ENCODE data around the gene ECT2L.

Gene ECT2L

DNA sequence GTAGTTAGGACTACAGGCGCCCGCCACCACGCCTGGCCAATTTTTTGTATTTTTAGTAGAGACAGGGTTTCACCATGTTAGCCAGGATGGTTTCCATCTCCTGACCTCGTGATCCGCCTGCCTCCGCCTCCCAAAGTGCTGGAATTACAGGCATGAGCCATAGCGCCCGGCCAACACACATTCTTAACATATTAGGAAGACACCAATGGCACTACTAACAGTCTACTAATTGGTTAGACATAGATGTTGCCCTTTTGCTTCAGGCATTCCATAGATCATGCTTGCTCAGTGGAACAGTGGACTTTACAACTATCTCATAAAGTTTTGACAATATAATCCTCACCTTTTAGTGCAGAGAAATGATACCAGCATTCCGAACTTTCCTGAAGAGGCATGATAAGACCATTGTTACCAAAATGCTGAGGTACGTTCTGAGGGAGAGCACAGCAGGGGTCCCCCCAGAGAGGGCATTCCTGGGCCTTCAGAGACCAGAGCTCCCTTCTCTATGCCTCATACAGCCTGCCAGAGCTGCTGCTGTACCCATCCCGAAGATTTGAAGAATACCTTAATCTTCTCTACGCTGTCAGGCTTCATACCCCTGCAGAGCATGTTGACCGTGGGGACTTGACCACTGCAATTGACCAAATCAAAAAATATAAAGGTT is 89.4 kb downstream of the ECT2L start:
- Histone ChIP-seq H3K4me1 (ENCODE audit: insufficient read depth, low read length, severe bottlenecking) (no peaks in the 10 kb centered on the region), H3K4me2 (ENCODE audit: low read length) (no peak overlapping the region), H3K27me3 (ENCODE audit: insufficient read depth, low read length) (no peaks in the 10 kb centered on the region), H3K27ac (ENCODE audit: low read depth, low read length, poor library complexity, severe bottlenecking) (no peak overlapping the region), H3K79me2 (ENCODE audit: insufficient read depth, low read length) (no peaks in the 10 kb centered on the region), H3F3A (ENCODE audit: insufficient read depth, low read length) (no peaks in the 10 kb centered on the region), H3K4me3 (ENCODE audit: low read depth, low read length, poor library complexity, severe bottlenecking) (no peak overlapping the region), H3K9ac (ENCODE audit: low read length) (no peak overlapping the region), H4K20me1 (ENCODE audit: insufficient read depth, low read length) (no peaks in the 10 kb centered on the region), H3K9me2 (ENCODE audit: low read depth, low read length) (no peaks in the 10 kb centered on the region), H2AFZ (ENCODE audit: low read length) (no peak overlapping the region), H3K36me3 (ENCODE audit: insufficient read depth, low read length) (no peaks in the 10 kb centered on the region), H3K9me3 (ENCODE audit: low read length) (no peaks in the 10 kb centered on the region)
- TF ChIP-seq EZH2 (IDR thresholded peaks at IDR 0.05; ENCODE audit: borderline replicate concordance, low read length) = no peak
- no peak for TF ChIP-seq CTCF (IDR thresholded peaks at IDR 0.05; ENCODE audit: low read length)

- H2AFZ ChIP-seq (ENCODE audit: low read length) = no peak overlapping the region
- H3K27ac ChIP-seq (ENCODE audit: low read depth, low read length, poor library complexity, severe bottlenecking) = no peak overlapping the region
- H3K4me2 ChIP-seq (ENCODE audit: low read length) = no peak overlapping the region
- no peaks in the 10 kb centered on the region for H3F3A ChIP-seq (ENCODE audit: insufficient read depth, low read length)
- TF ChIP-seq EZH2 (IDR thresholded peaks at IDR 0.05; ENCODE audit: borderline replicate concordance, low read length) = no peak
- TF ChIP-seq CTCF (IDR thresholded peaks at IDR 0.05; ENCODE audit: low read length) = no peak
- no peaks in the 10 kb centered on the region for H3K27me3 ChIP-seq (ENCODE audit: insufficient read depth, low read length)
- H3K4me3 ChIP-seq (ENCODE audit: low read depth, low read length, poor library complexity, severe bottlenecking) = no peak overlapping the region
- no peaks in the 10 kb centered on the region for H3K9me2 ChIP-seq (ENCODE audit: low read depth, low read length)
- no peaks in the 10 kb centered on the region for H3K4me1 ChIP-seq (ENCODE audit: insufficient read depth, low read length, severe bottlenecking)
- no peaks in the 10 kb centered on the region for H4K20me1 ChIP-seq (ENCODE audit: insufficient read depth, low read length)
- no peaks in the 10 kb centered on the region for H3K9me3 ChIP-seq (ENCODE audit: low read length)
- no peaks in the 10 kb centered on the region for H3K36me3 ChIP-seq (ENCODE audit: insufficient read depth, low read length)
- H3K79me2 ChIP-seq (ENCODE audit: insufficient read depth, low read length) = no peaks in the 10 kb centered on the region
- H3K9ac ChIP-seq (ENCODE audit: low read length) = no peak overlapping the region
Observed at GRCh38 chr6:138891255-138891986, 95.5 kb downstream of the ECT2L start.

- Histone ChIP-seq H3F3A (ENCODE audit: insufficient read depth, low read length) (no peaks in the 10 kb centered on the region), H3K4me2 (ENCODE audit: low read length) (no peak overlapping the region), H4K20me1 (ENCODE audit: insufficient read depth, low read length) (no peaks in the 10 kb centered on the region), H3K9ac (ENCODE audit: low read length) (no peak overlapping the region), H3K4me1 (ENCODE audit: insufficient read depth, low read length, severe bottlenecking) (no peaks in the 10 kb centered on the region), H3K4me3 (ENCODE audit: low read depth, low read length, poor library complexity, severe bottlenecking) (no peak overlapping the region), H3K9me2 (ENCODE audit: low read depth, low read length) (no peaks in the 10 kb centered on the region), H3K27me3 (ENCODE audit: insufficient read depth, low read length) (no peaks in the 10 kb centered on the region), H3K27ac (ENCODE audit: low read depth, low read length, poor library complexity, severe bottlenecking) (no peak overlapping the region), H3K79me2 (ENCODE audit: insufficient read depth, low read length) (no peaks in the 10 kb centered on the region), H3K36me3 (ENCODE audit: insufficient read depth, low read length) (peaks cover 6% of the 10 kb centered on the region; the same call in 1 of the 2 replicates), H3K9me3 (ENCODE audit: low read length) (no peaks in the 10 kb centered on the region), H2AFZ (ENCODE audit: low read length) (no peak overlapping the region)
- no peak for TF ChIP-seq CTCF (IDR thresholded peaks at IDR 0.05; ENCODE audit: low read length)
- no peak for TF ChIP-seq EZH2 (IDR thresholded peaks at IDR 0.05; ENCODE audit: borderline replicate concordance, low read length)
Observed at GRCh38 chr6:138896104-138896756, 100.3 kb downstream of the ECT2L start.
